Dedifferentiated amniotic fluid mesenchymal stem cell (primary cell): ENCODE data around the gene INPP4B.
"Not testable (repeated sequence)": the region's sequence is repeated elsewhere in the genome, so short reads cannot be mapped to it uniquely, and the experiment has no call there.

Experiments used
- DNase-seq: peaks from one replicate; pipeline ENCODE4 v3.0.0-alpha.2; 2016; ENCODE audit errors: extremely low spot score

The INPP4B gene

DNA sequence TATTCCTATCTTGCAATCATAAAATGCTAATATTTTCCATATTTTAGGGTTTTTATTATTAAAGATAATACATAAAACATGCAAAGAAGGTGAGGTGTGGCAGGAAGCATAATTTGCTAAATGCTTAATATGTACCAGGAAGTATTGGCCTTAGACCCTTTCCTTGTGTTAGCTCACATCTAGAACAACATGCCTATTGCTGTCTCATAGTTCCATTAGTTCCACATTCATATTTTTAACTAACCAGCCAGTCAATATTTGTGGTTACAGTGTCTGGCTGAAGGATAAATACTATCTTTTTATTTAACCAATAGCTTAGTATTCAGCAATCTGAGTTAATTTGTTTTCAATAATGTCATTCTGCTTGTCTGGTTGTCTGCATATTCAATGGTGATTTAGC lies 432.6 kb downstream of the INPP4B start:
- no peak for DNase-seq

DNA sequence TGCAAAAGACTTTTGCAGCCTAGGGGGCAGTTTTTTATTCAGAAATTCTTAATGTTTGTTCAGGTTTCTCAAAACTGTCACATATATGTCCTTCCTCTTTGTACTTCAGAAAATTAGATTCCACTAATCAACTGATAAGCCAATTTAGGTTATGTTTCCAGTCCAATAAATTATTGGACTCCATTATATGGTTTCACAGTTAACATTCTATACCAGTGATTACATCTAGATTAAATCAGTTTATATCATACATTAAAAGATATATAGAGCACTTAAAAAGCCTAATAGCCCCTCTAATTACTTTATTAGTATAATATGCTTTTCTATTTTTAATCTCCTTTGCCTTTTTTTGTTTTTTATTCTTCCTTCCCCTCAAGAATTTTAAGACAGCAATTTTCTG lies 434.1 kb downstream of the INPP4B start:
- DNase-seq, result no peak

DNA sequence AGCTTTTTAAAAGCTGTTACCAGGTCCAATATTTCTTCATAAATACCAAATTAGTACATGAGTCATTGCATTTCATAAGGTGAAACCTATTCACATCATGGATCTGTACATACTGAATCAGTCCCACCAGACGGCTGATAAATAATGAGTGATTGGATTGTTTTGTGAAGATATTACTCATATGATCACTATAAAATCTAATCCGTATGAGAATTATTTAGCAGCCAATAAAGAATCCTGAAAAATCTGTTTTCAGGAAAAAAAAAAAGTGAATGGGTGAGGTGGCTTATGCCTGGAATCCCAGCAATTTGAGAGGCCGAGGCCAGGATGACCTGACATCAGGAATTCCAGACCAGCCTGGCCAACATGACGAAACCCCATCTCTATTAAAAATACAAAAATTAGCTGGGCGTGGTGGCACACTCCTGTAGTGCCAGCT lies 438.1 kb downstream of the INPP4B start:
- DNase-seq, result peak; percentile 23

DNA sequence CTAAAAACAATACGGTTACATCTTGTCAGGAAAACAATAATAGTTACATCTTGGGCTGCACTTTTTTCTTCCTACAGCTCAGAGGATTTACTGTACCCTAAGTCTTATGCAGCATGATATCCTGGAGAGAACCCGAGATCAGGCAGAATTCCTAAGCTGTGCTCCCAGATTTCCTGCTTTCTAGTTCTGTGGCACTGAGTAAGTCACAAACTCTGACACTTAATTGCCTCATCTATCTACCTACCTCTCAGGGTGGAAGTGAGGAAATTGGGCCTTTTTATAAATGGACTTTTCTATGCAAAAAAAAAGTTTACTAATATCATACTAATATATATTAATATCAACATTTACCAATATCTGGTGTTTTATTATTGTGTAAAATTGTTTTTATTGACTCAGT lies 438.5 kb downstream of the INPP4B start:
- no peak for DNase-seq

DNA sequence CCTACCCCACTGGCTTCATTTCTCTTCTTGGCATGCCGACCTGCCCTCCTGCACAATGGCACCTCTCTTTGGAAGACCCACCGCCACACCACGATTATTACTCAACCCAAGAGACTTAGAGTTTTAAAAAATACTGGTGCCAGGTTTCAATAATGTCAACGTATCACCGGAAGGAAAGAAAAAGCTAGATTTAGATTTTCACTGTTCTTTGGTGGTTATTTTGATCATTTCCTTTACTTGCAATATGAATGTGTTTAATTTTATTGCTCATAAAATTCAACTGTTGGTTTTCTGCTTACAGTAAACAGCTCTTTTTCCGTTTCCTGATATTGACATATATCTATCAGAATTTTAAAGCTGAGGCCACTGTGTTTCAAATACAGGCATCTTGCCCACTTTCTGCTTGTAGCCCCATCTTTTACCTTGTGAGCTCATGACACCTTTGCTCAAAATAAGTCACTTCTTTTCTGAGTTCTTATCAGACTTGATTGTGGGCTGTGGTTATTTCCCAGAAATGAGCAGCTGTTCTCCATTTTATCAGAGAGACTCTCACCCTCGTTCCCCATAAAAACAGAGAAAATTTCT lies 439.1 kb downstream of the INPP4B start:
- DNase-seq, result no peak

DNA sequence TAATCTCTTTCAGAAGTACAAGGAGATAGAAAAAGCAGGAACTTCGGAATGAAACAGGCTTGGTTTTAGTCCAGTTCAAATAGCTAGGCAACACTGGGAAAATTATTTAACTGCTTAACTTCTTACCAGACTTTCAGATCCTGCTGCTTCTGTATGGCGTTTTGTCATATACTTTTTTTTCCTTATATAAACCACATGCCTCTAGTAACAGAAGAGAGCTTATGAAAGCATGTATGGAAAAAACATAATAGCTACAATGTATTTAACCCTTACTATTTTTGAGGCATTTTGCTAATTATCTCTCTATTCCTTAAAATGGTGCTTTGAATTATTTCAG lies 439.6 kb downstream of the INPP4B start:
- DNase-seq, result no peak

DNA sequence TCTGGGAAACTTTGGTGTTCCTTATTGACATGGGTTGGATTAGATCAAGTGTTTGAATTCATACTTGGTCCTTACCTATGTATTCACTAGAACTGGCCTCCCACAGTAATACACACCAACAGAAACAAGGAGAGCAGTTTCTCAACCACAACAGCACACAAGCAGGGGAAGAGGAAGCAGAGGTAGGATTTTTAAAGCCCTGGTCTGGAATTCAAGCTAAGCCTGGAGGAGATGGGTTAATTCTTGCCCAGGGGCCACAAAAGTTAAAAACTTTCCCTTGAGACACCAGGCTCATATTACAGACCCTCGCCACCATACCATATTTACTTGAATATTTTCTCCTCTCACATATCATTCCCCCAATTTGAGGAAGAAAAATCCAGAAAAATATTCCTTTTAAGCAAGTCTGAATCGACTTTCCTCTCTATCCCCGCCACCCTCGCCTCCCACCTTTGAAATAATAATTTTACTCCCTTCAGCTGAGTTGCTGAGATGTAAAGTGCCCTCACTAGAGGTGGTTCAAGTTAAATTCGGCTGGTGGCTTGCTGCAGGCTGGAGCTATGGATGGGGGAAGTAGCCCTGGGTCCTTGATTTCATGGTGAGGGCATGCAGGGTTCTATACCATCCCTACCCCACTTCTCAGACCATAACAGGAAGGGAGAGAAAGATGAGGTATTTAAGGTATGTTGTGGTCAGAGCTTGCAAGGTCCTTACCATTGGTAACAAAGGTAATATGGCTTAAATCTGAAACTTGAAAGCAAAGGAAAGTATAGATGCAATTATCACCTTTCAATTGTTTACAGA lies 440.2 kb downstream of the INPP4B start:
- DNase-seq, result no peak

DNA sequence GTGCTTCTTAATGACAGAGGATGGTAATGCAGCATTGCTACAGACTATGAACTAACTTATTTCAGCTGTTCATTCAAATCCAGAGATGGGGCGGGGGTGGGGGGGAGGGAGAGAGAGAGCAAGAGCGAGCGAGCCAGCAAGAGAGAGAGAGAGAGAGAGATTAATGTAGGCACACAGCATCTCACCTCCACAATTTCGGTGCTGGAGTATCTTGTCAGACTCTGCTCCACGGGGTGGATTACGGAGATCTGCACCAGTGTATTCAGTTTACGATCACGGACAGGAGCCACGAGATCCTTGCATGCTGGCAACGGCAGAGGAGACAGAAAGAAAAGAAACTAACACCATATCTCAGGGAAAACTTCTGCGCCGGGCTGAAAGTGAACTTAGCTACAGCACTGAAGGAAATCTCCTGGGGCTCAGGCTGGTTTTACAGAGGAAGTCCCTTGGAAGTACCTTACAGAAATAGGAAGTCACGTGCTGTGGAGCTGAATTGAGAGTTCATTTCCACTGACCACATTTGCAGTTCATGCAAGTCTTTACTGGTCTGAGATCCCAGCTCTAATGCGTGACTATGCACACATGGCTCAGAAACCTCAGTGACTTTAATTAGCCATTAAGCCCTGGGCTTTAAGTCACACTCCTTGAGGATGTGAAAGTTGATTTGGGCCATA lies 440.9 kb downstream of the INPP4B start:
- peak; percentile 65 for DNase-seq

DNA sequence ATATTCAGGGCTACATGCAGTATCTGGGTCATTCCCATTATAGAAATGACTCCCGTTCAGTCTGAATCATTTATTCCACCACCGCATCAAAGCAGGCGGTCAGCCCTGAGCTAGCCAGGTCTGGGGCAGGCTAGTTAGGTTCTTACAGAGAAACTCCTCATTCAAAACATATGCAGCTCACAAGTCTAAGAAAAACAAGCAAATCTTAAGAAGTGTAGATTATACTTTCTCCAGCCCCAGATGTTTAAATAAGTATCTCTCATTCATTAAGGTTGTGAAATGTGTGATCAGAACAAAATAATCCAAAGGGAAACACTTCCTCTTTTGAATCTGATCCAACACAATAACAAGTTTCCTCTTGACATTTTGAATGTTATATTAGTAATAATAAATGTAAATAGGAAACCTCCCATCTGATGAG lies 441.9 kb downstream of the INPP4B start:
- DNase-seq, result peak; percentile 79

DNA sequence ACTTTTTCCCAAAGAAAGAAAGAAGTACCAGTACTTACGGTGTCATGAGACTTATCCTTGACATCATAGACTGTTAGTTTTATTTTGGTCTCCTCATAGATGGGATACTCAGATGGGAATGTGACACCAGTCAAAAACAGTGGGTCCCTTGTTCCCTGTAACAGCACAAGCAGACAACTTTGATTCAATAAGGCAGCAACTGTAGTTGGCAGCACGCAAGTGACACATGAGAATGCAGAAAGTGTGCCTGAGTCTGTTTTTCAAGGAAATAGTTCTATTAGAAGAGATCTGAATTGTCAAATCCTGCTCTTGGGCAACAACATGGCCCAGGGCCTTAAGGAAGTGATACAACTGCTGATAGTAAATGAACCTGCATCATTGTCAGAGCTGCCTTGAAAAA lies 443.2 kb downstream of the INPP4B start:
- no peak for DNase-seq

DNA sequence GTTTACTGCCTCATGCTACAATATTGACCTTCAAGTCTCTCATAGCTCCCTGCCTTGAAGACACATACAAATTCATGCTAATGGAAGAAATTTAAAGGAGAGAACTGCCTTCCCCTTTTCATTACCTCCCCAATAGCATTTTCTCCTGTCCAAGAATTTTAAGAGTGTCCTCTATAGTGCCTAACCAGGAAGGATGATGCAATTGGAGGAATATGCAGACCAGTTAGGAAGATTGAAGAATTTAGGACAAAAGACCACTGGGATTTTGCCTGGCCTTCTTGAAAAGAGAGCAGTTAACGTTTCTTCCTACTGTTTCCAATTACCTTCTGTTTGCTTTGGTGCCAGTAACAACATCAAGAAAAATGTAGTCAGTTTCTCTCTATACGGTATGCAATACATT lies 443.9 kb downstream of the INPP4B start:
- peak; percentile 57 for DNase-seq

DNA sequence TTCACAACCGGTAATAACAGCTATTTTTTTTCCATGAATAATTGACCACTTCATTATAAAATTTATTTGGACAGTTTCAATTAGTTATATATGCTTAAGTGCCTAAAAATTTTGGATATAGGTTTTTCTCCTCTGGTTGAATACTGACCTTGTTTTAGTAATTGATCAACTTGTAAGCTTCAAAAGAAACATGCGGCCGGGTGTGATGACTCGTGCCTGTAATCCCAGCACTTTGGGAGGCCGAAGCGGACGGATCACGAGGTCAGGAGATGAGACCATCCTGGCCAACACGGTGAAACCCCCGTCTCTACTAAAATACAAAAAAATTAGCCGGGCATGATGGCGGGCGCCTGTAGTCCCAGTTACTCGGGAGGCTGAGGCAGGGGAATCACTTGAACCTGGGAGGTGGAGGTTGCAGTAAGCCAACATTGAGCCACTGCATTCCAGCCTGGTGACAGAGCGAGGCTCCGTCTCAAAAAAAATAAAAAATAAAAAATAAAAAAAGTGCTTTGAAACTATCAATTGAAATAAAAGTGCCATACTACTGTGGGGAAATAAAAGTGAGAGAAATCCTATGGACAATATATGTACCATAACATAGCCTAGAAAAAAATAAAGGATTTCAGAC lies 448.6 kb downstream of the INPP4B start:
- not testable (repeated sequence) for DNase-seq

DNA sequence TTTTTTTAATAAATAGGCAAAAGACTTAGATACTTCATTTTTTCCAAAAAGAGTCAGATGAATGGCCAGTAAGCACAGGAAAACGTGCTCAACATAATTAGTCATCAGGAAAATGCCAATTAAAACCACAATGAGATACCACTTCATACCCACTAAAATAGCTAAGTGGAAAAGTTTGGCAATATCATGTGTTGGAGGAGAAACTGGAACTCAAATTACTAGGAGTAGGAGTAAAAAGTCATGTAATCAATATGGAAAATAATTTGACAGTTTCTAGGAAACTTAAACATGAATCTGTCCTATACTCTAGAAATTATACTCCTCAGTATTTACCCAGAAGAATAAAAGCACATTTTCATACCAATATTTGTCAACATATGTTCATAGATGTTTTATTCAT lies 449.8 kb downstream of the INPP4B start:
- DNase-seq, result no peak

DNA sequence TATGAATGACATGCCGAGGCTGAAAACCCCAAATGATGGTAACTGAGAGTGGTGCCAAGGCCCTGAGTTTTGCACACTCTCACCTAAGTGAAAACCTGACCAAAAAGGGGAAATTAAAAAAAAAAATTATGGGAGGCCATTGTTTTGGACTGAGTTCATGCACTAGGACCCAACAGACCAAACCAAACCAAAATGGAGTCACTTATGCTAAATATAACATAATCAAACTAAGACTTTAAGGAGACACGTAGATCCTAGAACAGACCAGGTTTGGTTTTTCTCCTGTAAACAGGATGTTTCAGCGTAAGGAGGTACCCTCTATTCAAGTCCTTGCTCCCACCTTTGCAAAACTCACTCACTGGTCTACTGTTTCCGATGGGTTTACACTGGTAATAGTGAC lies 453.0 kb downstream of the INPP4B start:
- no peak for DNase-seq

DNA sequence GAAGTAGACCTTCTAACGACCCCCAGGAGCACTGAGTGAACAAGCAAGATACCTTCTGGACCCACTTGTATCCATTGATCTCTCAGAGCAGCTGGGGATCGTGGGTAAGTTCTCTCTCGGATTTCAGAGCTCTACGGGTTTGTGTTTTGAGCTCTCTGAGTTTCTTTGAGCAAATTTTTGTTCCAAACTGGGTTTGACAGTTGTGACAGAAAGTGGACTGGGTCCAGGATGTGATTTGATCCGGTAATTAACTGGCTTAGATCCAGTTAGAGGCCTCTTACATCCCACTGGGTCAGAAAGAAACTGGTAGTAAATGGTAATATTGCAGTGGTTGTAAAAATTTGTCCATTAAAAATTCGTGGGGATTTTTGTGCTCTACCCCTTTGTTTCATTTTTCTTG lies 459.2 kb downstream of the INPP4B start:
- DNase-seq, result no peak

DNA sequence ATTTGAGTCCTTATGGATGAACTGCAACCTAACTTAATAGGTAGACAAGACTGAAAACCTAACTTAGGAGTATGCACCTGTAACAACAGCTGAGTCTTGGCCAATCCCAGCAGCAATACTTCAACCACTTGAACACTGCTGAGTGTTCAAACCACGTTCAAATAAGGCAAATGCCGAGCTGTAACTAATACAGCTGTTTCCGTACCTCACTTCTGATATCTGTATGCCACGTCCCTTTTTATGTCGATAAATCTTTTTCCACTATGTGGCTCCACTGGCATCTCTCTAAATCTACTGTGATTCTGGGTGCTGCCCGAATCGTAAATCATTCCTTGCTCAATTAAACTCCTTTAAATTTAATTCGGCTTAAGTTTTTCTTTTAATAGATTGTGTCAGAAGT lies 459.7 kb downstream of the INPP4B start:
- DNase-seq, result no peak

DNA sequence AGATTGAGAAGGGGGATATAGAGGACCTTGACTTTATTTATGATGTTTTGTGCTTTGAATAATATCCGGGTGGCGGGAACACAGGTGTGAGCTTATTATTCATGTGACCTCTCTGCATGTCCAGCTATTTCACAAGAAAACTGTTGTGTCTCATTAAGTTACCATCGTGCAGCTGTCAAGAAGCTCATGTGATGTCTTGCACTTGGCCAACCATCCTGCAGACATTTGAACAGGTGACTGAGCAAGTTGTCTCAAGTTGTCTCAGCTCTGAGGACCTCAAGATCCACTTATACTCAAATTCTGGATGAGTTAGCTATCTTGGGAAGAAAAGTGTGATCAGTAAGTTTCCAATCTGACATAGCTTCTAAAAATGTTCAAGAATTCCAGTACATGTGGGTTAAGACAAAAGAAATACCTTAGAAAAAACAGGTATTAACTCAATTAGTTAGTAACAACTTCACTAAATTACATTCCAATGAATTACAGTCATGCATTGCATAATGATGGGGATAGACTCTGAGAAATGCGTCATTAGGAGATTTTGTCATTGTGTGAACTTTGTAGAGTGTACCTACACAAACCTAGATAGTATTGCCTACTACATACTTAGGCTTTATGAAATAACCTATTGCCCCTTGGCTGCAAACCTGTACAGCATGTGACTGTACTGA lies 462.2 kb downstream of the INPP4B start:
- DNase-seq, result no peak

DNA sequence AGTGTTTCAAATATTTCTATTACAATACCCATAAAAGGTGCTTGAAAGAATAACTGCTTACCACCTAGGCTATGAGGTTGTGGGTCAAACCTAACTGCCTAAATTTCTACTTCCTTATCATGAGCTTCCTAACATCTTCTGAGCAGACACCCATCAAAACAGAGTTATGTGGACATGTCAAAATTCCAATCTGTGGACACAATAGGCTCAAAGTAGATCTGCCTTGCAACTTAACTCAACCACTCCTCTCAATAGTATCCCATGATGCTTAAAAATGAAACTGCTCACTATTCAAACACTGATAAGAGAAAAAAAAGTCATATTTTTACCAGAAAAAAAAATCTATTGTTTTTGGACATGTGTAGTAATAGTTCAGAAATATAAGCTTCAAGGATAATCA lies 462.7 kb downstream of the INPP4B start:
- no peak for DNase-seq

DNA sequence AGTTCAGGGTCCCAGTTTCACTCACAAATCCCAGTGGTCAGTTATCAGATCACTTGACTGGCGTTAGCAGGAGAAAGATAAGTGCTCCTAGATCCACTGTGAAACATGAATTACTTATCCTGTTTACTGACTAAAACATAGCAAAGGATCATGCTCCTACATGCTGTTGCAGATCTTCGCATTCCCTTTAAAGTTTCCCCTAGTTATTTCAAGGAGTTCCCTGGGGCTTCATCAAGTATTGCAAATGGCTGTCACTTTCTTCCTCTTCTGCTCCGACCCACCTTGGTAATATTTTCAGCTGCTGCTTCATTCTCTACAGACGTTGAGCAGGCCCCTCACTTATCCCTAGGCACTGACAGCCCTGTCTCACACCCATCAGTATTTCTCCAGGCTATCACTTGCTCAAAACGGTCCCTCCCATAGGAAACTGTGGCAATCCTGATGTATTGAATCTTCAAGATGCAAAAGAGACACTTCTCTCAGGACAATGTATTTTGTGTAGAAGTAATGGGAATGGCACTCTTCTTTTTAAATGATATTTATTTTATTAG lies 466.0 kb downstream of the INPP4B start:
- DNase-seq, result no peak

DNA sequence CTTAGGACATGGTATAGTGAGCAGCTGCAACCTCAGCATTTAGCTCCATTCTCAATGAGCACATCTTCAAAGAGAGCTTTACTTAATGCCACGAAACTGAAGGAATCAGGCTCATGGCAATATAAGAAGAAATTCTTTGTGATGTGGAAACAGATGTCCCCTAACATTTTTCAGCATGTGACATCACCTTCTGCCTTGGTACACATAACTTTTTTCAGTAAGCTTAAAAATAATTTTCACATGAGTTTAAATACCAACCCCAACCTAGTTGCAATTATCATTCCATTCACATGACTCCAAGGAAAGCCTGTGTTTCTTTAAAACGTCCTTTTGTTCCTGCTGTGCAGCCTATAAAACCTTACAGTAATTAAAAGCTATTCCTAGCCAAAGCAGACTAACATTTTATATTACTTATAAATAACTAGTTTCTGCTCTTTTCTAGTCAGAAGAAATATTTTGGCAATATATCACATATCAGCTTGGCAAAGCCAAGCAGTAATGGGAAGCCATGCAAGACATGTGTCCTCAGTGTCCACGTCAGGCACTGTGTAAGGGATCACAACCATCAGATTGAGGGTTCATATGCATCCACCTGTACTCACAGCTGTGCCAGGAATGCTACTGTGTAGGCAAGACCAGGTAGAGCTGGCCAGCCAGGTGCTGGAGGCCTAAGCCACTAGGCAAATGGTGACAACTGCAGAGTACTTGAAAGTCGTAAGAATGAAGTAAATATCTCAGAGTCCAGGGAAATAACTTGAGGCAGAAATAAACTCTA lies 466.6 kb downstream of the INPP4B start:
- DNase-seq, result peak; percentile 93

DNA sequence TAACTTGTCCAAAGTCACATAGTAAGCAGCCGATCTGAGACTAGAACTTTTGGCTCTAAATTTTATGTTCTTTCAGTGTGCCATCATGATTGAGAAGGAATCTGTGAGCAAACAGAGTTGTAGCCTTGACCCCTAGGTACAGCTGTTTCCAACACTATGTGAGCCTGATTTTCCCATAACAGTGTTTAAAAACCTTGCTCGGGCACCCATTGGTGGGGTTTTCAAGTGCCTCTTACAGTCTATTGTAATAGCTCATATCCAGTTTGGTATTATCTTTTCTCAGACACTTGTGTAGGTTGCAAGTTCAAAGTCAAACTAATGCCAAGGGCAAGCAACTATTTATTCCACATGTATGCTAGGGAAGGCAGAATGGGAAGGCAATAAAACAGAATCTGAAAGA lies 467.9 kb downstream of the INPP4B start:
- no peak for DNase-seq
